ENCODE measurements around the gene SSBP2. TPM values are rescaled to one million over a fixed set of nuclear protein-coding genes. Genes with fewer than 3 reads are reported as not detected.

SSBP2 gene
- total RNA-seq, 2 experiments from 2014 or later, result 28.1 to 30.3 TPM

GRCh38 chr5:81779125-81779915, 28.4 kb upstream of the SSBP2 start:
- peaks cover 19% of the 10 kb centered on the region for H3K4me1 Mint-ChIP-seq
- peaks cover 3% of the 10 kb centered on the region for H3K9me3 Mint-ChIP-seq
- ChIA-PET POLR2A (interaction anchor here (1.4 to 2.6 kb wide), 7 partner anchors 9 to 499 kb away, joined by 4 to 47 read pairs (median 8); partner anchors contain the start of genes RPS23 and SSBP2), CTCF (interaction anchor here (0.8 to 1.3 kb wide), 6 partner anchors 18 to 500 kb away, joined by 3 to 5 read pairs (median 4); partner anchors contain the start of gene SSBP2)
- peak overlapping the region; percentile 60 for H3K27ac Mint-ChIP-seq
- H3K27me3 Mint-ChIP-seq, result no peaks in the 10 kb centered on the region
- DNase-seq, result peak; percentile 53
- peaks cover 5% of the 10 kb centered on the region for H3K36me3 Mint-ChIP-seq (ENCODE audit: low read depth)
- peak overlapping the region; percentile 75 for H3K4me3 Mint-ChIP-seq

DNA sequence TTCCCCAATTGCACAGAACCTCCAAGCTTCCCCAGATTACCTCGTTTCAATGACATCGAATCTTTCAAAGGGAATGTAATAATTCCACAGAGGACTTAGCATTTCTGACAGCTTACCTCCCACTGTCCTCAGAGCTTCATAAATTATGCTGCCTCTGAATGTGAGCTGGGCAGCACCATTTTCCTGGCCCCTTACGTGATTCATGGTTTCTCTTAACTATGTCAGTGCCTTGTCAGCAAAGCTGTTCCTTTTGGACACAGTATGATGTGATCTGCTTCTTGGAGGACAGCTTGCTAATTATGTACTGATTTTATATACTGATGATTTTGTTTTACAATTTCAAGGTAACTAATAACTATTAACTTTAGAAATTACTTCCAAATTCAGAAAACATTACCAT, 27.7 kb upstream of the SSBP2 start:
- ChIA-PET POLR2A (interaction anchor here (1.4 to 2.6 kb wide), 7 partner anchors 10 to 500 kb away, joined by 4 to 47 read pairs (median 8); partner anchors contain the start of genes RPS23 and SSBP2), CTCF (interaction anchor here (0.8 to 1.3 kb wide), 4 partner anchors 60 to 500 kb away, joined by 3 to 5 read pairs (median 4); no protein-coding TSS in a partner anchor)
- peak overlapping the region; percentile 60 for H3K27ac Mint-ChIP-seq
- peaks cover 3% of the 10 kb centered on the region for H3K9me3 Mint-ChIP-seq
- H3K36me3 Mint-ChIP-seq (ENCODE audit: low read depth), result peaks cover 5% of the 10 kb centered on the region
- H3K4me1 Mint-ChIP-seq, result peaks cover 19% of the 10 kb centered on the region
- peak overlapping the region; percentile 75 for H3K4me3 Mint-ChIP-seq
- no peaks in the 10 kb centered on the region for H3K27me3 Mint-ChIP-seq
- no peak for DNase-seq

DNA sequence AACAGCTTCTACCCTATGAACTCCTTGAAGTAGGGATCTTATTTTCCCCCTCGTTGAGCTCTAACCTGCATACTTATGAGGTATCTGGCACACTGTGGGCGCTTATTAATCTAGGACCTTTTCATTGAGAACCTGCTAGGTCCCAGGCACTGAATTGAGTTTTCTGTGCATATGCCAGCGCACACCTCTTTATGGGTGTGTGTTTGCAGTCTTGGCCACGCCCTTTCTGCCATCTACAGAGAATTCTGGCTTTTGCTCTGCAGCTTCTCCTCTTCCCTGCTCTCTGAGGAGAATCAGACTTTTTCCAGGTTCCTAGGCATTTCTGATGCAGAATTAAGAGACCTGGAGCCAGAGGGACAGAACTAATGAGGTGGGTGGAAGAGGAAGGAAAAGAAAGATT, 25.4 kb upstream of the SSBP2 start:
- POLR2A ChIA-PET, result no interaction called here
- no peak overlapping the region for H3K27ac Mint-ChIP-seq
- H3K27me3 Mint-ChIP-seq, result no peaks in the 10 kb centered on the region
- peaks cover 5% of the 10 kb centered on the region for H3K36me3 Mint-ChIP-seq (ENCODE audit: low read depth)
- H3K9me3 Mint-ChIP-seq, result peaks cover 3% of the 10 kb centered on the region
- CTCF ChIA-PET, result interaction anchor here (1.3 kb wide), 1 partner anchor 44 kb away, joined by 3 read pairs; no protein-coding TSS in a partner anchor
- no peak for DNase-seq
- no peak overlapping the region for H3K4me3 Mint-ChIP-seq
- peaks cover 19% of the 10 kb centered on the region for H3K4me1 Mint-ChIP-seq

DNA sequence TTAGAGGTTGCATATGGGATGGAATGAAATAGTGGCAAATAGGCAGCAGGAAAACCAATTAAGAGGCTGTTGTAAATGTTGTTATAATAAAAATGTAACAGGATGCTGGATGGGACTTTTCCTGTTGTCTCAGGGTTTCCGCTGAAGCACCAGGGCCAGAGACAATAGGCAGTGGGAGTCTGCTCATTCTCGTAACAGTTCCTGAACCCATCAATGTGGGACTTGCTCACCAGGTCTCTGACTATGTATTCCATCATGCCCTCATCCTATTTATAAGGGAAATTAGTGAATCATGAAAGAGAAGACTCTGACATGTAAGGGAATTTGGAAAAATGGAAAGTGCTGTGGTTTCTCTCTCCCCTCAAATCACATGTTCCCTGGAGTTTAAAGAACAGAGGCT, 23.5 kb upstream of the SSBP2 start:
- no peak for DNase-seq
- no peak overlapping the region for H3K4me3 Mint-ChIP-seq
- POLR2A ChIA-PET, result no interaction called here
- peaks cover 13% of the 10 kb centered on the region for H3K4me1 Mint-ChIP-seq
- CTCF ChIA-PET, result no interaction called here
- H3K36me3 Mint-ChIP-seq (ENCODE audit: low read depth), result peaks cover 5% of the 10 kb centered on the region
- H3K9me3 Mint-ChIP-seq, result peaks cover 3% of the 10 kb centered on the region
- no peak overlapping the region for H3K27ac Mint-ChIP-seq
- peaks cover 2% of the 10 kb centered on the region for H3K27me3 Mint-ChIP-seq

DNA sequence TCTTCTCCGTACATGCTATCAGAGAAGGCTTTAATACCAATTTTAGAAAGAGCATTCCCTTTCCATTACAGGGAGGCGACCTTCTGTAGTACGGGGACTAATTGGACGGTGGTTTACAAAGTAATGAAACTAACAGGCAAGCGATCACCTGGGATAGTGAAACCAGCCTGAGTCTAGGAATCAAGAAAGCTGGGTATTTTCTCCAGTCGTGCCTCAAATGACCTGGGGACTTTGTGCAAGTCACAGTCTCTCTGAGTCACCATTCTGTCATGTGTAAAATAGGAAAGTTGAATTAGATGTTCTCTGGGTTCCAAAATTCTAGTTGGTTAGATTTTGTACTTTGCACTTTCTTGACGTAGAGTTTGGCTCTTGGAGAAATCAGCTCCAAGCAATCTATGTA, 22.7 kb upstream of the SSBP2 start:
- peaks cover 2% of the 10 kb centered on the region for H3K27me3 Mint-ChIP-seq
- CTCF ChIA-PET, result no interaction called here
- peaks cover 3% of the 10 kb centered on the region for H3K9me3 Mint-ChIP-seq
- POLR2A ChIA-PET, result no interaction called here
- H3K27ac Mint-ChIP-seq, result no peak overlapping the region
- DNase-seq, result no peak
- peaks cover 3% of the 10 kb centered on the region for H3K36me3 Mint-ChIP-seq (ENCODE audit: low read depth)
- no peak overlapping the region for H3K4me3 Mint-ChIP-seq
- H3K4me1 Mint-ChIP-seq, result peaks cover 13% of the 10 kb centered on the region

- no peak overlapping the region for H3K4me3 Mint-ChIP-seq
- POLR2A ChIA-PET, result no interaction called here
- CTCF ChIA-PET, result no interaction called here
- no peaks in the 10 kb centered on the region for H3K36me3 Mint-ChIP-seq (ENCODE audit: low read depth)
- peaks cover 9% of the 10 kb centered on the region for H3K4me1 Mint-ChIP-seq
- peaks cover under 1% of the 10 kb centered on the region for H3K9me3 Mint-ChIP-seq
- H3K27me3 Mint-ChIP-seq, result peaks cover 2% of the 10 kb centered on the region
- no peak for DNase-seq
- H3K27ac Mint-ChIP-seq, result no peak overlapping the region
Observed at GRCh38 chr5:81773161-81773560, 22.3 kb upstream of the SSBP2 start.

DNA sequence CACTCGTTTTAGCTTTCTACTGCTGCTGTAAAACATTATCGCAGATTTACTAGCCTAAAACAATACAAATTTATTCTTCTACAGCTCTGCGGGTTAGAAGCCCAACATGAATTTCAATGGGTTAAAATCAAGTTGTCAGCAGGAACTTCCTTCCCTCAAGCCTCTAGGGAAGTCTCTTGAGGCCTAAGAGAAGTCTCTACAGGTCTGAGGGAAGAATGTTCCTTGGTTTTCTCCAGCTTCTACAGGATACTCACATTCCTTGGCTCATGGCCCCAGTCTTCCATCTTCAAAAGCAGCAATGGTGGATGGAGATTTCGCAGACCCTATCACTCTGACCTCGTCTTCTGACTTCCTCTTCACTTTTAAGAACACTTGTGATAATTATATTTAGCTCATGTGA, 21.6 kb upstream of the SSBP2 start:
- H3K9me3 Mint-ChIP-seq, result no peaks in the 10 kb centered on the region
- ChIA-PET CTCF (no interaction called here), POLR2A (no interaction called here)
- peaks cover 2% of the 10 kb centered on the region for H3K27me3 Mint-ChIP-seq
- no peak for DNase-seq
- H3K36me3 Mint-ChIP-seq (ENCODE audit: low read depth), result no peaks in the 10 kb centered on the region
- no peak overlapping the region for H3K27ac Mint-ChIP-seq
- no peak overlapping the region for H3K4me3 Mint-ChIP-seq
- peaks cover 8% of the 10 kb centered on the region for H3K4me1 Mint-ChIP-seq

DNA sequence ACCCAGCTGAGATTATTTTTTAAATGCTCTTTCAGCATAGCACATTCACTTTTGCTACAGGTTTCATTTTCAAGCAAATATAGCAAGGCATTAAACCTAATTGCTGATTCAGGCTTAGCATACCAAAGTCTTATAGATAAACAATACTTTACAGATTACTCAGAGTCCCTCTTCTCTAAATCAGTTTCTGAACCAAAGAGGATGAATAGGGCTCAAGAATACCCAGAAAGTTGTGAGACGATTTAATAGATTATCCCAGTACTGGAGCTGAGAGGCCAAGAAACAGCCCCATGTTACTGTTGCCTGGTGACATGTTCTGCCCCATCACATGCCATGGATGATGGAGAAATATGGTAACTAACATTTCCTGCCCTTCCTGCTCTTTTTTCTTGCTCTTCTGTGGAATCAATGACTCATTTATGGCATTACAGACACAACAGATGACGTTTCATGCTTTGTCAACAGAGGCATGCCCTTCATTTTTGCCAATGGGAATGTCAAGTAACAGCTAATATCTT, 18.1 kb upstream of the SSBP2 start:
- Mint-ChIP-seq H3K36me3 (ENCODE audit: low read depth) (no peaks in the 10 kb centered on the region), H3K9me3 (no peaks in the 10 kb centered on the region), H3K4me3 (no peak overlapping the region), H3K27ac (peak overlapping the region; percentile 5), H3K4me1 (peaks cover 8% of the 10 kb centered on the region), H3K27me3 (peaks cover 2% of the 10 kb centered on the region)
- ChIA-PET CTCF (no interaction called here), POLR2A (interaction anchor here (1.6 to 2.1 kb wide), 2 partner anchors 18 to 82 kb away, joined by 4 to 9 read pairs; partner anchors contain the start of gene SSBP2)
- no peak for DNase-seq

GRCh38 chr5:81767938-81768337, 17.0 kb upstream of the SSBP2 start:
- no peak for DNase-seq
- Mint-ChIP-seq H3K4me1 (peaks cover 8% of the 10 kb centered on the region), H3K27me3 (peaks cover 2% of the 10 kb centered on the region), H3K27ac (no peak overlapping the region), H3K36me3 (ENCODE audit: low read depth) (no peaks in the 10 kb centered on the region), H3K4me3 (no peak overlapping the region), H3K9me3 (no peaks in the 10 kb centered on the region)
- CTCF ChIA-PET, result no interaction called here
- POLR2A ChIA-PET, result interaction anchor here (2.0 kb wide), 1 partner anchor 17 kb away, joined by 6 read pairs; the partner anchor contains the start of gene SSBP2

- ChIA-PET CTCF (no interaction called here), POLR2A (interaction anchor here (2.0 kb wide), 1 partner anchor 16 kb away, joined by 6 read pairs; the partner anchor contains the start of gene SSBP2)
- Mint-ChIP-seq H3K9me3 (no peaks in the 10 kb centered on the region), H3K27me3 (peaks cover 2% of the 10 kb centered on the region), H3K4me1 (peaks cover 8% of the 10 kb centered on the region), H3K4me3 (no peak overlapping the region), H3K27ac (no peak overlapping the region), H3K36me3 (ENCODE audit: low read depth) (no peaks in the 10 kb centered on the region)
- no peak for DNase-seq
Observed at GRCh38 chr5:81767097-81767496, 16.2 kb upstream of the SSBP2 start.

GRCh38 chr5:81766611-81767010, 15.7 kb upstream of the SSBP2 start:
- H3K9me3 Mint-ChIP-seq, result no peaks in the 10 kb centered on the region
- peaks cover 8% of the 10 kb centered on the region for H3K4me1 Mint-ChIP-seq
- no peak overlapping the region for H3K4me3 Mint-ChIP-seq
- DNase-seq, result no peak
- H3K27ac Mint-ChIP-seq, result no peak overlapping the region
- CTCF ChIA-PET, result no interaction called here
- peaks cover 2% of the 10 kb centered on the region for H3K27me3 Mint-ChIP-seq
- POLR2A ChIA-PET, result interaction anchor here (2.0 kb wide), 1 partner anchor 16 kb away, joined by 6 read pairs; the partner anchor contains the start of gene SSBP2
- H3K36me3 Mint-ChIP-seq (ENCODE audit: low read depth), result no peaks in the 10 kb centered on the region

GRCh38 chr5:81763294-81763928, 12.5 kb upstream of the SSBP2 start:
- H3K4me1 Mint-ChIP-seq, result peaks cover 20% of the 10 kb centered on the region
- no peaks in the 10 kb centered on the region for H3K9me3 Mint-ChIP-seq
- no peak overlapping the region for H3K27ac Mint-ChIP-seq
- ChIA-PET CTCF (no interaction called here), POLR2A (interaction anchor here (1.1 to 1.2 kb wide), 2 partner anchors 12 to 88 kb away, joined by 3 read pairs; partner anchors contain the start of gene SSBP2)
- peaks cover 2% of the 10 kb centered on the region for H3K36me3 Mint-ChIP-seq (ENCODE audit: low read depth)
- no peak for DNase-seq
- H3K4me3 Mint-ChIP-seq, result no peak overlapping the region
- peaks cover 3% of the 10 kb centered on the region for H3K27me3 Mint-ChIP-seq

- Mint-ChIP-seq H3K27me3 (peaks cover 3% of the 10 kb centered on the region), H3K27ac (no peak overlapping the region), H3K4me1 (peaks cover 21% of the 10 kb centered on the region), H3K36me3 (ENCODE audit: low read depth) (peaks cover 2% of the 10 kb centered on the region), H3K4me3 (no peak overlapping the region), H3K9me3 (no peaks in the 10 kb centered on the region)
- POLR2A ChIA-PET, result interaction anchor here (1.1 to 1.2 kb wide), 2 partner anchors 11 to 89 kb away, joined by 3 read pairs; partner anchors contain the start of gene SSBP2
- CTCF ChIA-PET, result interaction anchor here (0.9 kb wide), 1 partner anchor 51 kb away, joined by 3 read pairs; no protein-coding TSS in a partner anchor
- no peak for DNase-seq
Observed at GRCh38 chr5:81762853-81763252, 12.0 kb upstream of the SSBP2 start.

Measured in activated CD4-positive, alpha-beta memory T cell treated with anti-CD3 and anti-CD28 coated beads, Interleukin-2, amount 10 ng/mL, durations not matched to agents 7 days and 5 days (primary cell).